Adrenal gland (tissue), 12 donors: ENCODE measurements around the gene DSCAML1. TPM values are rescaled to one million over a fixed set of nuclear protein-coding genes. Genes with fewer than 3 reads are reported as not detected.

Experiments used
- DNase-seq, 7 donors: peaks; one replicate each; pipeline ENCODE4 v3.0.0-alpha.2; 2019 to 2020
- H3K27ac ChIP-seq, 5 donors: fragments of 200-600 bp; sonication (generic) in 4 of 5; 1 replicate in 3 of 5; 2 replicates in 2 of 5; pipeline versions ENCODE4 v1.5.1 to v1.8.0; 2016 to 2020; ENCODE audit warnings: mild to moderate bottlenecking in 1 of 5
- H3K27me3 ChIP-seq: fragments of 200-600 bp; 2 replicates; pipeline ENCODE4 v1.8.0; 2021
- H3K36me3 ChIP-seq, 2 donors: fragments of 200-600 bp; replicated peaks in 1 of 2; 1 replicate in 1 of 2; 2 replicates in 1 of 2; pipeline versions ENCODE4 v1.5.1 to v1.8.0; 2018 to 2022
- H3K4me1 ChIP-seq, 2 donors: fragments of 200-600 bp; replicated peaks in 1 of 2; 1 replicate in 1 of 2; 2 replicates in 1 of 2; pipeline versions ENCODE4 v1.5.1 to v1.8.0; 2018 to 2021
- H3K4me3 ChIP-seq, 4 donors: fragments of 200-600 bp; sonication (generic) in 3 of 4; one replicate each; pipeline ENCODE4 v1.5.1; 2016 to 2018
- H3K9me3 ChIP-seq, 3 donors: fragments of 200-600 bp; sonication (generic) in 1 of 3; replicated peaks in 1 of 3; 1 replicate in 2 of 3; 2 replicates in 1 of 3; pipeline versions ENCODE4 v1.5.1 to v1.8.0; 2016 to 2021
- CTCF ChIP-seq, 6 experiments: fragments of 450-650 bp in 4 of 6; fragments of 200-600 bp in 2 of 6; sonication (generic) in 1 of 6; IDR thresholded peaks; 1 replicate in 5 of 6; 2 replicates in 1 of 6; pipeline versions ENCODE4 v1.5.1 to v1.8.0; 2016 to 2021; ENCODE audit warnings: antibody characterized with exemption in 6 of 6, mild to moderate bottlenecking in 2 of 6, moderate library complexity in 1 of 6
- POLR2A ChIP-seq, 2 donors: fragments of 450-650 bp; IDR thresholded peaks; one replicate each; pipeline ENCODE4 v1.6.1; 2017; ENCODE audit warnings: antibody characterized with exemption in 2 of 2, mild to moderate bottlenecking in 2 of 2, moderate library complexity in 1 of 2
- WGBS, 4 donors: extraction: QIAGEN DNeasy Blood & Tissue Kit in 2 of 4; methylation state at CpG; one replicate each; pipeline versions ENCODE4 v1.1.5 to v1.1.7; 2013 to 2017; 5-methylcytosine and 5-hydroxymethylcytosine counted together
- intact Hi-C, 2 donors: fragments of 100-400 bp; cut with DNase I; formaldehyde crosslinking; loops; one replicate each; pipeline versions ENCODE4 v1.14.1 to v1.15.0; 2022 to 2023
- polyA plus RNA-seq, 3 donors: library from polyadenylated mRNA; stranded (reverse); fragments of 200-250 nt in 2 of 3; fragments of 350-450 nt in 1 of 3; fragmentation: Illumina TruSeq in 1 of 3; extraction: RNeasy Lipid Tissue Mini Kit (QIAGEN cat#74804) in 1 of 3; gene quantifications; one replicate each; pipeline ENCODE4 v1.2.3, GENCODE V29; 2013 to 2014
- total RNA-seq, 9 donors: library from RNA; depleted of rRNA in 4 of 9; stranded (reverse); fragments of >200 nt in 4 of 9; fragments of 120-200 nt in 1 of 9; fragmentation: NEBNext Ultra II Directional in 1 of 9; extraction: Animal tissue kit (Norgen Biotek cat#: 25700) in 1 of 9; gene quantifications; one replicate each; pipeline versions ENCODE4 v1.1.0 to v1.2.4, GENCODE V29; 2013 to 2023
- donor health status: healthy with polysubstance abuse.
- donor health status: Bipolar disorder and iron deficiency.
- donor health status: DM: yes; HTN: yes; CAD: no.
- donor health status: DM: no; HTN: no; CAD: no.
- donor health status: DM: no; HTN: no; CAD: no.
- donor health status: DM: yes; HTN: yes; CAD: no.

Gene DSCAML1
- total and polyA plus RNA-seq, 12 donors: 0.09 to 1.9 (median 0.55) TPM; not detected in 1

DNA sequence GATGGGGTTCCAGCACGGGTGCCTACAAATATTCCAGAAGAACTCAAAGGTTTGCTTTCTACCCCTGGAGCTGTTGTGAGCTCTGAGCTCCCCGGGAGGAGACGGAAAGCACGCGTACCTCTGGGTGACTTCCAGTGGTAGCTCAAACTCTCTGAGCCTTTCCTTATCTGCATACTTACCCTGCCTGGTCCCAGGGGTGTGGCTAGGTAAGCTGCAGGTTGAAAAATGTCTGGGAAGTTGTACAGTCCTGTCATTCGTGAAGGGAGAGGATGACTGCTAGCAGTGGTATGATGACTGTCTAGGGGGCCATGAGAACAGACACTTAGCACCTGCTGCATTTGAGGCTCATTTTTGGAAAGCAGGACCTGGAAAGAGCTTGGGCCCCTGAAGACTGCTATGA lies 111.5 kb downstream of the DSCAML1 start:
- WGBS, 4 donors: 93 to 98% (median 94%) methylated on average over 6 of the region's 6 CpGs
- H3K36me3 ChIP-seq: no peaks in the 10 kb centered on the region
- DNase-seq: no peak

GRCh38 chr11:117684731-117685130 lies 112.3 kb downstream of the DSCAML1 start:
- DNase-seq: no peak
- Histone ChIP-seq H3K9me3 (no peaks in the 10 kb centered on the region), H3K4me1 (no peaks in the 10 kb centered on the region), H3K27ac (no peak overlapping the region), H3K4me3 (no peak overlapping the region), H3K36me3 (no peaks in the 10 kb centered on the region), H3K27me3 (no peaks in the 10 kb centered on the region)
- intact Hi-C loops: no loop called here
- WGBS, 4 donors: 76 to 92% (median 86%) methylated on average over 3 to 4 of the region's 4 CpGs
- no peak for TF ChIP-seq POLR2A (IDR thresholded peaks at IDR 0.05)
- no peak for TF ChIP-seq CTCF (IDR thresholded peaks at IDR 0.05)

More for the DNA sequence above, 111.5 kb downstream of the DSCAML1 start:
- intact Hi-C loops: no loop called here
- TF ChIP-seq POLR2A (IDR thresholded peaks at IDR 0.05) (no peak), CTCF (IDR thresholded peaks at IDR 0.05) (no peak)
- H3K4me3 ChIP-seq: no peak overlapping the region
- H3K4me1 ChIP-seq: no peaks in the 10 kb centered on the region
- H3K27ac ChIP-seq: no peak overlapping the region
- H3K27me3 ChIP-seq: no peaks in the 10 kb centered on the region
- no peaks in the 10 kb centered on the region for H3K9me3 ChIP-seq

- no peak for DNase-seq
- Histone ChIP-seq H3K27me3 (no peaks in the 10 kb centered on the region), H3K4me1 (no peaks in the 10 kb centered on the region), H3K27ac (no peak overlapping the region), H3K9me3 (no peaks in the 10 kb centered on the region), H3K36me3 (no peaks in the 10 kb centered on the region), H3K4me3 (no peak overlapping the region)
- intact Hi-C loops: no loop called here
- 62 to 77% (median 71%) methylated on average over 3 of the region's 3 CpGs for WGBS, 4 donors
- TF ChIP-seq POLR2A (IDR thresholded peaks at IDR 0.05) (no peak), CTCF (IDR thresholded peaks at IDR 0.05) (no peak)
Measured at GRCh38 chr11:117684111-117684510, 112.9 kb downstream of the DSCAML1 start.

GRCh38 chr11:117681438-117681837 lies 115.6 kb downstream of the DSCAML1 start:
- DNase-seq: no peak
- Histone ChIP-seq H3K27ac (no peak overlapping the region), H3K4me1 (no peaks in the 10 kb centered on the region), H3K9me3 (no peaks in the 10 kb centered on the region), H3K36me3 (no peaks in the 10 kb centered on the region), H3K4me3 (no peak overlapping the region), H3K27me3 (no peaks in the 10 kb centered on the region)
- 78 to 96% (median 83%) methylated on average over 1 of the region's 1 CpG for WGBS, 4 donors
- intact Hi-C loops: no loop called here
- TF ChIP-seq CTCF (IDR thresholded peaks at IDR 0.05): no peak
- no peak for TF ChIP-seq POLR2A (IDR thresholded peaks at IDR 0.05)
